NB4 (cell line): ENCODE data around the gene TBCK.

Experiments used
- CTCF ChIP-seq: IDR thresholded peaks from one replicate; pipeline ENCODE4 v1.5.1; 2012; ENCODE audit warnings: low read depth, low read length
- MYC ChIP-seq: IDR thresholded peaks from 2 replicates; pipeline ENCODE4 v1.6.1; 2011; ENCODE audit warnings: low read depth, low read length
- TF ChIP-seq, protein P1 (sequence below): IDR thresholded peaks from 2 replicates; pipeline ENCODE4 v1.6.1; 2011; ENCODE audit warnings: low read depth, low read length

- TF ChIP-seq CTCF (no peak), MYC (no peak)
- TF ChIP-seq, protein P1, sequence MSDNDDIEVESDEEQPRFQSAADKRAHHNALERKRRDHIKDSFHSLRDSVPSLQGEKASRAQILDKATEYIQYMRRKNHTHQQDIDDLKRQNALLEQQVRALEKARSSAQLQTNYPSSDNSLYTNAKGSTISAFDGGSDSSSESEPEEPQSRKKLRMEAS = no peak
Observed at GRCh38 chr4:106353786-106354185, 37.8 kb upstream of the TBCK start.
